T-helper 9 cell (primary cell): ENCODE measurements around the gene NAA15.
"Not testable (repeated sequence)": the region's sequence is repeated elsewhere in the genome, so short reads cannot be mapped to it uniquely, and the experiment has no call there.

ENCODE experiments used
- DNase-seq: peaks from one replicate; pipeline ENCODE4 v3.0.0-alpha.2; 2020

Gene NAA15

DNA sequence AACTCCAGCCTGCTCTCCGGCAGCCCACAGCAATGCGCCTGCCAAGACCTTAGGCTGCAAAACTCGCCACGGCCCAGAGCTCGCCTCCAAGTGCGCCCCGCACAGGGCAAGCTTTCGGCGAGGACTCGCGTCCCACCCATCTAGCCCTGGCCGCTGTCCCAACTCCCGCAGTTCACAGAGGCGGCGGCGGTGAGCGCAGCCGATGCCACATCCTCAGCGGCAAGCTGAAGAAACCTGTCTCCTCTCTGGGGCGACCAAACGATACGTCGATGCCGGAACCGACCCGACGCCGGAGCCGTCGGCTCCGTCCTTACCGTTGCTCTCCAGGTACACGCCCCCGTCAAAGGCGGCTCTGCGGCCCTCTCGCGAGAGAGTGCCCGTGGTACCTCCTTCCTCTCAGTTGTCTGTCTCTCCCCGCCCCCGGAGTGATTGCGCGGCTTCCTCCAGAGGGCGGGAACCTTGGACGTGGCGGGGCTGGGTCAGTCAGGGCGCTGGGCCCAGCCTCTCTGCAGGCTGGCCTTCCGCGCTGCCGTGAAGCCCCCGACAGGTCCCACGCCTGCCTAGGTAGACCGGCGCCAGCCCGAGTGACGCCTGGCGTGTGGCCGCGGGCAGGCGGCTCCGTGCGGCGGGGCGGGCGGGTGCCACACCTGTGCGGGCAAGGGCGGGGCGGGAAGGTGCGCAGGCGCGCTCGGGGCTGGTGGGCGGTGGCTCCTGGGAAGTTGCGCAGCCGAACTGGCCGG, 152.2 kb downstream of the NAA15 start:
- peak; percentile 92 for DNase-seq

DNA sequence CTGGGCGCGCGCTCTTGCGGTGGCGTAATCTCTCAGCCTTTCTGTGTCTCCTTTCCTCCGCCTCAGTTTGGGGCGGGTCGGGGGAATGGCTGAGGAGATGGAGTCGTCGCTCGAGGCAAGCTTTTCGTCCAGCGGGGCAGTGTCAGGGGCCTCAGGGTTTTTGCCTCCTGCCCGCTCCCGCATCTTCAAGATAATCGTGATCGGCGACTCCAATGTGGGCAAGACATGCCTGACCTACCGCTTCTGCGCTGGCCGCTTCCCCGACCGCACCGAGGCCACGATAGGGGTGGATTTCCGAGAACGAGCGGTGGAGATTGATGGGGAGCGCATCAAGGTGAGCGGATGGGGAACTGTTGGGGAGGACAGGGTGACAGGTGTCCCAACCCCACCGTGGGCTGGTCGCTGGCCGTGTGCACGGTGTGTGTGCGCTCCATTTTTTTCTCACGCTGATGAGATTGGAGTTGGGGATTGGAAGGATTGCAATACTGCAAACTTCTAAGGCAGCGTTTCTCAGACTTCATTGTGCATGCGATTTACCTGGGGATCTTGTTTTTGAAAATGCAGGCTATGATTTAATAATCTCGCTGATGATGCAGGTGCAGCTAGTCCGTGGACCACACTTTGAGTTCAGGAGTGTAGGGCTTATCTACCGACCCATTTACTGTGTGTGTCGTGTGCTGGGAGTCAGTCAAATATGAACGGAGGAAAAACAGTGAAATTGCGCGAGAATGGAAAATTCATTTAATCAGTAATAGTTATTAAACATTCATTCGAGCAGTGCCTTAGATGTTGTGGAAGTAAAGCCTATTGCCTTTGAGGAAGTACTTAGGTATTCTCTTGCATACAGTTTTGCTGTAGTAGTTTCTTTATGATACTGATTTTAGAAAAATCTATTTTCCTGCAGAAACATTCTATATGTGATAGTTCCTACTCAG, 153.1 kb downstream of the NAA15 start, which contains the start of gene RAB33B:
RAB33B (plus strand) TSS at position 11 of the 935 bp plus-strand sequence; CDS start at position 86, 75 bp downstream.
- no peak for DNase-seq

DNA sequence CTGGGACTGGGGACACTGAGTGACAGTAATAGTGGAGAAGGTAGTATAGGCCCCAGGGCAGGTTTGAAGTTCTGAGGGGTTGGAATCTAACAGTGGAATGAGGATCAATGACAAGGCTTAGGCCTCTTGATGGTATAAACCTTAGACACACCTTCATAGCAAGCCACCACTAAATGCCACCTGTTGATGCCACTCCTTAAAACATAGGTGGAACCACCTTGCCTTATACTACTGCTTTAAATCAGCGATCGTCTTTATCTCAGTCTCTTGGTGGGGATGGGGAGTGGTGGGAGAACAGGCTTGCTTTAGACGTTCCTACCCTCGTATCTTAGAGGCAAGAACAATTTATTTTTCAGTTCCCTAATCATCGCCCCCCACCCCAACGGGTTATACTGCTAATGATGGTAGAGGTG, 153.8 kb downstream of the NAA15 start:
- DNase-seq: no peak

DNA sequence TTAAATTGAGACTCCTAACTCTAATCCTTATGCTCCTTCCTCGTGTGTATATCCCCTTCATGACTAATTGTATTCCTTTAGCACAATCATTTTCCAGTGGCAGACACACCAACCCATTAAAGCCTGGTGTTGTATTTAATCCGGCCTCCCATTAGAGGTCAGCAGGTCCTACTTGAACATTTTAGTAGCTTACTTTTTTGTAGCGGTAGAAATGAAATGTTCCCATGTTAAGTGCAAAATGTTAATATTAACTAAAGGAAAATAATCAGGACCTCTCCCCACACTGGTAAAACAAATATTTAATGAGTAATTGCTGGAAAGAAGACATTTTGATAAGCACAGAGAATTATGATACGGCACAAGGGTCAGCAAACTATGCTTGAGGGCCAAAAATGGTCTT, 156.0 kb downstream of the NAA15 start:
- DNase-seq: no peak

DNA sequence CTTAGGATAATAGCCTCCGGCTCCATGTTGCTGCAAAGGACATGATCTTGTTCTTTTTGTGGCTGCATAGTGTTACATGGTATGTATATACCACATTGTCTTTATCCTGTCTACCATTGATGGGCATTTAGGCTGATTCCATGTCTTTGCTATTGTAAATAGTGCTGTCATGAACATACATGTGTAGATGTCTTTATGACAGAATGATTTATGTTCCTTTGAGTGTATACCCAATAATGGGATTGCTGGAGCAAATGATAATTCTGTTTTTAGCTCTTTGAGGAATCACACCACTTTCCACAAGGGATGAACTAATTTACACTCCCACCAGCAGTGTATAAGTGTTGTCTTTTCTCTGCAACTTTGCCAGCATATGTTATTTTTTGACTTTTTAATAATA, 157.2 kb downstream of the NAA15 start:
- no peak for DNase-seq

DNA sequence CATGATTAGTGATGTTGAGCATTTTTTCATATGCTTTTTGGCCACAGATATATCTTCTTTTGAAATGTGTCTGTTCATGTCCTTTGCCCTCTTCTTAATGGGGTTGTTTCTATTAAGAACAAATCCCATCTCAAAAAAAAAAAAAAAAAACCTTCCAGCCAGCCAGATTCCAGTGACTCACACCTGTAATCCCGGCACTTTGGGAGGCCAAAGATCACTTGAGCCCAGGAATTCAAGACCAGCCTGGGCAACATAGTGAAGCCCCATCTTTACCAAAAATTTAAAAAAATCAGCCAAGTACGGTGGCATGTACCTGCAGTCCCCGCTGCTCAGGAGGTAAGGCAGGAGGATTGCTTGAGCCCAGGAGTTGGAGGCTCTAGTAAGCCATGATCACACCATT, 157.7 kb downstream of the NAA15 start:
- no peak for DNase-seq

DNA sequence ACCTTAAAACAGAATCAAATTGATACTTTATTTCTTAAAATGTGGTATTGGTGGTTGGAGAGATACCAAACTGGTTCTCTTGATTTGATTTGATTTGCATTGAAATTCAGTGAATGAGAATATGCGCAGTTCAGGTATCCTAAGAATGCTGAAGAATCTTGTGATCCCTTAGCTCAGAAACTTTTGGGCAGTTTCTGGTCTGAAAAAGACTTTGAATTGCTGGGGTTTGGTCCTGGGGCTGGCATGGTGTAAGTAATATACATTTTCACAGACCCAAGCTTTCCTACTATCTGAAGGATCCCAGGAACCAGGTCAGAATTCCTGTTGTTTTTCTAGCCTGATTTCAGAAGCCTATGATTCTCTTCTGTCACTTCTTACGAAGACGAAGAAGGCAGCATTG, 159.3 kb downstream of the NAA15 start:
- no peak for DNase-seq

DNA sequence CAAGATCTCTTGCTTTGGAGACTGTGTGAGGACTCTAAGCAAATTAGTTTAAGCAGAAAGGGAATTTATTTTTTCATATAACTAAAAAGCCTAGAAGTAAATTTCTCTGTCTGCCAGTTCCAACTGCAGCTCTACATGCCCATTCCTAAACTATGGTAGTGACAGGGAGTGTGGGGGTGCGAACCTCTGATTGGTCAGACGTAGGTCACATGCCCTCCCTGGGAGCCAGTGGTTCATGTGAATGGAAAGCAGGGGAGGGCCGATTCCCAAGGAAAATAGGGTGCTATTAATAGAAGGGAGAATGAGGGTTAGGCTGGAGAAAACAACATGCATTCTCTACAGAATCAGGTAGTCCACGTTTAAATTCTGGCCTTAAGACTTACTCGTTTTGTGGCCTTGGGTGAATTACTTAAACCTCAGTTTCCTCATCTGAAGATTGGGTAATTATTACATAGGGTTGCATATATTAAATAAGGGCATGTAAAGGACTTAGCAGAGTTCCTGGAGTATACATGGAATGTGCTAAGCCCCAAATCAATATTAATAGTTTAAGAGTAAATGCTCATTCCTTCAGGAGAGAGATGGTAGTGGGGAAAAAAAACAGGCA, 159.8 kb downstream of the NAA15 start:
- DNase-seq: no peak

DNA sequence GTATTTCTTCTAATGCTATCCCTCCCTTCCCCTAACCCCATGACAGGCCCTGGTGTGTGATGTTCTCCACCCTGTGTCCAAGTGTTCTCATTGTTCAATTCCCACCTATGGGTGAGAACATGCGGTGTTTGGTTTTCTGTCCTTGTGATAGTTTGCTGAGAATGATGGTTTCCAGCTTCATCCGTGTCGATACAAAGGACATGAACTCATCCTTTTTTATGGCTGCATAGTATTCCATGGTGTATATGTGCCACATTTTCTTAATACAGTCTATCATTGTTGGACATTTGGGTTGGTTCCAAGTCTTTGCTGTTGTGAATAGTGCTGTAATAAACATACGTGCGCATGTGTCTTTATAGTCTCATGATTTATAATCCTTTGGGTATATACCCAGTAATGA, 163.2 kb downstream of the NAA15 start:
- not testable (repeated sequence) for DNase-seq

DNA sequence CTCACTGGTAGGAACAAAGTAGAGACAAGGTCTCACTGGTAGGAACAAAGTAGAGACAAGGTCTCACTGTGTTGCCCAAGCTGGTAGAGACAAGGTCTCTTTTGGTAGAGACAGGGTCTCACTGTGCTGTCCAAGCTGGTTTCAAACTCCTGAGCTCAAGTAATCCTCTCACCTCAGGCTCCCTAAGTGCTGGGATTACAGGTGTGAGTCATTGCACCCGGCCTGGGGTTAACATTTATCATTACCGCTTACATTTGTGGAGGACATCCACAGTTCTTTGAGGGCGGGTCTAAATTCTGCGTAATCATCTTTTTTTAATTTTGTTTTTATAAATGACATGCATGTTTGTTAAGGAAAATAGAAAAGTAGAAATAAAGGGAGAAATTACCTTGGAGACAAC, 164.6 kb downstream of the NAA15 start:
- no peak for DNase-seq

DNA sequence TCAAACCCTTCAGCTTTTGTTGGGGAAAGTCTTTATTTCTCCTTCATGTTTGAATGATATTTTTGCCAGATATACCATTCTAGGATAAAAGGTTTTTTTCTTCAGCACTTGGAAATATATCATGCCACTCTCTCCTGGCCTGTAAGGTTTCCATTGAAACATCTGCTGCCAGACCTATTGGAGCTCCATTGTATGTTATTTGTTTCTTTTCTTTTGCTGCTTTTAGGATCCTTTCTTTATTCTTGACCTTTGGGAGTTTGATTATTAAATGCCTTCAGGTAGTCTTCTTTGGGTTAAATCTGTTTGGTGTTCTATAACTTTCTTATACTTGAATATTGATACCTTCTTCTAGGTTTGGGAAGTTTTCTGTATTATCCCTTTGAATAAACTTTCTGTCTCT, 167.5 kb downstream of the NAA15 start:
- not testable (repeated sequence) for DNase-seq

DNA sequence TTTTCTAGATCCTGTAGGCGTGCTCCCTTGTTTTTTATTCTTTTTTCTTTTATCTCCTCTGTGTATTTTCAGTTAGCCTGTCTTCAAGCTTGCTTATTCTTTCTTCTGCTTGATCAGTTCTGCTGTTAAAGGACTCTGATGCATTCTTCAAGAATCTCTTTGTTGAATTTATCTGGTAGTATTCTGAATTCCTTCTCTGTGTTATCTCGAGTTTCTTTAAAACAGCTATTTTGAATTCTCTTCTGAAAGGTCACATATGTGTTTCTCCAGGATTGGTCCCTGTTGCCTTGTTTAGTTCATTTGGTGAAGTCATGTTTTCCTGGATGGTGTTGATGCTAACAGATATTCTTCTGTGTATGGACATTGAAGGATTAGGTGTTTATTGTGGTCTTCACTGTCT, 167.9 kb downstream of the NAA15 start:
- no peak for DNase-seq
